ENCODE results near the gene SH3GL3.
A peak's percentile ranks its signal among the peaks of the same experiment; 100 is the strongest.

Gene SH3GL3

GRCh38 chr15:83422081-83422480 lies 25.1 kb upstream of the SH3GL3 start:
- Mint-ChIP-seq H3K9me3 (peaks cover 5% of the 10 kb centered on the region), H3K4me3 (no peak overlapping the region), H3K27ac (no peak overlapping the region), H3K27me3 (ENCODE audit: low read depth, poor library complexity) (peaks cover 7% of the 10 kb centered on the region), H3K4me1 (peaks cover 5% of the 10 kb centered on the region), H3K36me3 (ENCODE audit: low read depth) (no peaks in the 10 kb centered on the region)
- TF ChIP-seq CTCF (IDR thresholded peaks at IDR 0.05) = no peak
- DNase-seq = no peak

GRCh38 chr15:83422541-83422940 lies 24.6 kb upstream of the SH3GL3 start:
- Mint-ChIP-seq H3K4me3 (no peak overlapping the region), H3K36me3 (ENCODE audit: low read depth) (no peaks in the 10 kb centered on the region), H3K27ac (no peak overlapping the region), H3K9me3 (peaks cover 5% of the 10 kb centered on the region), H3K4me1 (peaks cover 5% of the 10 kb centered on the region), H3K27me3 (ENCODE audit: low read depth, poor library complexity) (peaks cover 7% of the 10 kb centered on the region)
- TF ChIP-seq CTCF (IDR thresholded peaks at IDR 0.05) = no peak
- DNase-seq = no peak

GRCh38 chr15:83424101-83424500 lies 23.0 kb upstream of the SH3GL3 start:
- Mint-ChIP-seq H3K4me3 (no peak overlapping the region), H3K9me3 (peaks cover 16% of the 10 kb centered on the region), H3K27me3 (ENCODE audit: low read depth, poor library complexity) (peaks cover 7% of the 10 kb centered on the region), H3K27ac (peak overlapping the region; percentile 13), H3K4me1 (no peaks in the 10 kb centered on the region), H3K36me3 (ENCODE audit: low read depth) (no peaks in the 10 kb centered on the region)
- no peak for DNase-seq
- no peak for TF ChIP-seq CTCF (IDR thresholded peaks at IDR 0.05)

- Mint-ChIP-seq H3K4me1 (peaks cover 8% of the 10 kb centered on the region), H3K4me3 (no peak overlapping the region), H3K36me3 (ENCODE audit: low read depth) (no peaks in the 10 kb centered on the region), H3K27ac (no peak overlapping the region), H3K9me3 (peaks cover 16% of the 10 kb centered on the region), H3K27me3 (ENCODE audit: low read depth, poor library complexity) (peaks cover 3% of the 10 kb centered on the region)
- no peak for TF ChIP-seq CTCF (IDR thresholded peaks at IDR 0.05)
- no peak for DNase-seq
These were observed 16.7 kb upstream of the SH3GL3 start for GRCh38 chr15:83430441-83430840.

DNA sequence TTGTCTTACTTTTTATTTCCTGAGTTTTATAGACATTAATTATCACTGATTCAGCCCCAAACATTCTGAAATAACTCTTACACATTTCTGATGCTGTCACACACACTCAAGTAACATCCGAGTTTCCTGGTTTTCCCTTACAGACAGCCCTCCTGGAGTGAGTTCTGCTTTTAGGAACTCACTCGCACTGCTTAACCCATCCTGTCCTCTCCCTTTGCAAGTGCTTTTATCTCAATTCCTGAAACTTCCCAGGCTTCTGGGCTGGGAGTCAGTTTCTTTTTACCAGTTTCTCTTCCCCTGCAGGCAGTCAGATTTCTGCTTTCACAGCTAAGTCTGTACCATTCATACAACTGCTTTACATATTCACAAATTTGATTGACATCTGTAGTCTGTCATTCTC lies 15.6 kb upstream of the SH3GL3 start:
- Mint-ChIP-seq H3K27me3 (ENCODE audit: low read depth, poor library complexity) (peaks cover 3% of the 10 kb centered on the region), H3K4me1 (peaks cover 8% of the 10 kb centered on the region), H3K4me3 (no peak overlapping the region), H3K9me3 (peaks cover 14% of the 10 kb centered on the region), H3K27ac (peak overlapping the region; percentile 24), H3K36me3 (ENCODE audit: low read depth) (no peaks in the 10 kb centered on the region)
- no peak for TF ChIP-seq CTCF (IDR thresholded peaks at IDR 0.05)
- DNase-seq = no peak

DNA sequence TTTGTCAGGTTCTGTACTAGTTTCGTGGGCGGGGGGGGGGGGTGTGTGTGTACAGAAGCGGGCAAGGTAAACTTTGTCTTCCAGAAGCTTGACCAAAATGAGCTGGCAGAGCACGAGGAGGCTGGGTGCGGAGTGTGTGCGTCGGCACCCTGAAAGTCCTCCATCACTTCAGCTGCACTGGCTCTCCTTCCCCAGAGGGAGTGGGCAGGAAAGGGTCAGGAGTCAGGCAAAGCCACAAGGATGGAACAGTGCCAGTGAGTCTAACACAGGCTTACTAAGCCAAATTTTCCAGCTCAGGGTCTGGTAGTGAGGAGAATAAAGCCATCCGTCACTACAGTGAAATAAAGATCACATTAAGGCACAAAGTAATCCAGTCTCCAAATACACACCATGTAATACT lies 11.9 kb upstream of the SH3GL3 start:
- H3K4me3 Mint-ChIP-seq = no peak overlapping the region
- no peak for TF ChIP-seq CTCF (IDR thresholded peaks at IDR 0.05)
- no peak overlapping the region for H3K27ac Mint-ChIP-seq
- no peaks in the 10 kb centered on the region for H3K9me3 Mint-ChIP-seq
- H3K4me1 Mint-ChIP-seq = peaks cover 13% of the 10 kb centered on the region
- no peak for DNase-seq
- no peaks in the 10 kb centered on the region for H3K36me3 Mint-ChIP-seq (ENCODE audit: low read depth)
- H3K27me3 Mint-ChIP-seq (ENCODE audit: low read depth, poor library complexity) = peaks cover 8% of the 10 kb centered on the region
